Stimulated activated CD8-positive, alpha-beta memory T cell treated with anti-CD3 and anti-CD28 coated beads, Interleukin-12 subunit alpha, Interleukin-12 subunit beta, amount 100 ng/mL, for 24 hours (primary cell): Measurements from ENCODE around the gene RTL1.

Source experiments
- DNase-seq: peaks from one replicate; pipeline ENCODE4 v3.0.0-alpha.2; 2020; ENCODE audit errors: extremely low read depth

Gene RTL1

GRCh38 chr14:100903672-100904185 lies at the start of gene RTL1:
TSS of gene RTL1 (minus strand) at chr14:100903722. CDS start at chr14:100884788, 18,934 bp downstream.
- no peak for DNase-seq

GRCh38 chr14:100950024-100950423 lies 46.5 kb upstream of the RTL1 start:
- DNase-seq: no peak

GRCh38 chr14:100944052-100944451 lies 40.5 kb upstream of the RTL1 start:
- DNase-seq: no peak

- DNase-seq: no peak
These were observed 26.7 kb upstream of the RTL1 start for GRCh38 chr14:100930270-100930669.

- DNase-seq: no peak
These were observed 12.0 kb upstream of the RTL1 start for GRCh38 chr14:100915560-100915959.

- no peak for DNase-seq
These were observed 11.1 kb upstream of the RTL1 start for GRCh38 chr14:100914597-100915021.

- DNase-seq: no peak
These were observed 8.3 kb upstream of the RTL1 start for GRCh38 chr14:100911665-100912316.

- no peak for DNase-seq
These were observed 7.6 kb upstream of the RTL1 start for GRCh38 chr14:100910888-100911664.

GRCh38 chr14:100909439-100909838 lies 5.9 kb upstream of the RTL1 start:
- DNase-seq: no peak

GRCh38 chr14:100907240-100907639 lies 3.7 kb upstream of the RTL1 start:
- DNase-seq: no peak

- no peak for DNase-seq
These were observed 2.9 kb upstream of the RTL1 start for GRCh38 chr14:100906420-100906819.

GRCh38 chr14:100905166-100905565 lies 1.6 kb upstream of the RTL1 start:
- no peak for DNase-seq

- DNase-seq: no peak
These were observed 975 bp upstream of the RTL1 start for GRCh38 chr14:100904307-100905087.

GRCh38 chr14:100903134-100903468 lies 421 bp downstream of the RTL1 start:
- no peak for DNase-seq

GRCh38 chr14:100902295-100903133 lies 1.0 kb downstream of the RTL1 start:
- no peak for DNase-seq

GRCh38 chr14:100901391-100902183 lies 1.9 kb downstream of the RTL1 start:
- no peak for DNase-seq

GRCh38 chr14:100900837-100901390 lies 2.6 kb downstream of the RTL1 start:
- no peak for DNase-seq

- no peak for DNase-seq
These were observed 3.4 kb downstream of the RTL1 start for GRCh38 chr14:100899884-100900771.
